ENCODE data around the gene CBX4.

DNA sequence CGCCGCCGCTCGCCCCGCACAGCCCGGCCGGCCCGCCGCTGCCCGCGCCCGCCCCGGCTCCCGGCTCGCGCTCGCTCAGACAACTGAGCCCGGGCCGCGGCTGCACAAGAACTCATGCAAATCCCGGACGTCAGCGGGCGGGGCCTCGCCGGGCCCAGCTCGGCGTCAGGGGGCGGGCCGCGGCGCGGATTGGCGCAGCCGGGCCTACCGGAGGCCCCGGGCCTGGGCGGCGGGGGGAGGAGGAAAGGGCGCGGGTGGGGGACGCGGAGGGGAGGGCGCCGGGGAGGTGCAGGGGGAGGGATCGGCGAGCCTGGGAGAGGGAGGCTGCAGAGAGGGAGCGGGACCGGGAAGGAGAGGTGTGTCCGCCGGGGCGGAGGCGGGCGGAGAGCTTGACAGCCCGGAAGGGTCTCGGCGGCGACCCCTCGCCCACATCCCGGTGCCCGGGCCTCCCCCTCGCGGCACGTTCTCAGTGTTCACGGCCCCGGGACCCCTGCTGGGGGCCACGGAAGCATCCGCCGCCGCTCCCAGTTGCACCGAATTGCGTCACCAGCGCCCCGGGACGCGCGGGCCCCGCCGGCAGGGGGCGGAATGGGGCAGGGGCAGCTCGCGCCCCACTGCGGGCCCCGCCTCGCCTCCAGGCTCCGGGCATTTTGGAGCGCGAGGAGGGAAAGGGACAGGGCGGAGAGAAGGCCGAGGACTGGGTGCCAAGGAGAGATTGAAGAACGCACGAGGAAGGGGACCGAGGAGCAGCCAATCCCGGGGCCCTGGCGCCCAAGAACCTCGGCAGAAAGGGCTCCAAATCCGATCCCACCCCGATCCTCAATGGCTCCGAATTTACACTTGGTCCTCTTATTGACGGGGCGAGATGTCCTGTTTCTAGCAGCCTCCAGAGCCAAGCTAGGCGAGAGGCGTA is at the start of gene CBX4:
- TF ChIP-seq, protein P1, sequence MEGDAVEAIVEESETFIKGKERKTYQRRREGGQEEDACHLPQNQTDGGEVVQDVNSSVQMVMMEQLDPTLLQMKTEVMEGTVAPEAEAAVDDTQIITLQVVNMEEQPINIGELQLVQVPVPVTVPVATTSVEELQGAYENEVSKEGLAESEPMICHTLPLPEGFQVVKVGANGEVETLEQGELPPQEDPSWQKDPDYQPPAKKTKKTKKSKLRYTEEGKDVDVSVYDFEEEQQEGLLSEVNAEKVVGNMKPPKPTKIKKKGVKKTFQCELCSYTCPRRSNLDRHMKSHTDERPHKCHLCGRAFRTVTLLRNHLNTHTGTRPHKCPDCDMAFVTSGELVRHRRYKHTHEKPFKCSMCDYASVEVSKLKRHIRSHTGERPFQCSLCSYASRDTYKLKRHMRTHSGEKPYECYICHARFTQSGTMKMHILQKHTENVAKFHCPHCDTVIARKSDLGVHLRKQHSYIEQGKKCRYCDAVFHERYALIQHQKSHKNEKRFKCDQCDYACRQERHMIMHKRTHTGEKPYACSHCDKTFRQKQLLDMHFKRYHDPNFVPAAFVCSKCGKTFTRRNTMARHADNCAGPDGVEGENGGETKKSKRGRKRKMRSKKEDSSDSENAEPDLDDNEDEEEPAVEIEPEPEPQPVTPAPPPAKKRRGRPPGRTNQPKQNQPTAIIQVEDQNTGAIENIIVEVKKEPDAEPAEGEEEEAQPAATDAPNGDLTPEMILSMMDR (IDR thresholded peaks at IDR 0.05), result peak in 3 of 4 experiments; percentile 41 to 53 (median 45)
- no peak for TF ChIP-seq EP300 (IDR thresholded peaks at IDR 0.05)
- peak; percentile 83 to 95 (median 92) for TF ChIP-seq POLR2AphosphoS5 (IDR thresholded peaks at IDR 0.05)
- TF ChIP-seq POLR2A (IDR thresholded peaks at IDR 0.05), result peak in 1 of 2 donors; percentile 25
